PC-9 (cell line): ENCODE results near the gene GTF2IRD1. TPM values are rescaled to one million over a fixed set of nuclear protein-coding genes. Genes with fewer than 3 reads are reported as not detected.

Experiments used
- BruUV-seq: library from RNA; stranded (reverse); fragments of 400-500 nt; replicated peaks from 2 replicates; lab custom pipeline; 2021; lab: Mats Ljungman, UMichigan
- CTCF ChIA-PET: fragments of 300-600 bp; sonication (Branson Sonifier 250); formaldehyde crosslinking; loops from one replicate; lab custom pipeline; 2022; ENCODE audit warnings: antibody characterized with exemption; lab: Charles Lee
- POLR2A ChIA-PET: fragments of 300-600 bp; sonication (Branson Sonifier 250); formaldehyde crosslinking; loops from one replicate; lab custom pipeline; 2022; ENCODE audit warnings: antibody characterized with exemption; ENCODE audit not compliant: unreplicated experiment; lab: Charles Lee
- DNase-seq, 2 experiments: peaks; one replicate each; pipeline versions ENCODE4 v3.0.0 to v3.0.0-alpha.2; 2015 to 2022; ENCODE audit warnings: mixed read lengths in 1 of 2
- H2AFZ ChIP-seq: fragments of 200-600 bp; sonication (generic); 2 replicates; pipeline ENCODE4 v1.8.1; 2017; ENCODE audit warnings: antibody characterized with exemption
- H3F3A ChIP-seq: fragments of 200-600 bp; sonication (generic); 2 replicates; pipeline ENCODE4 v1.8.1; 2017; ENCODE audit warnings: antibody characterized with exemption, mild to moderate bottlenecking, low read depth; ENCODE audit not compliant: insufficient read depth
- H3K27ac ChIP-seq: fragments of 200-600 bp; sonication (generic); 2 replicates; pipeline ENCODE4 v1.6.1; 2016; ENCODE audit warnings: mixed run types
- H3K27me3 ChIP-seq: fragments of 200-600 bp; sonication (generic); 2 replicates; pipeline ENCODE4 v1.6.1; 2016; ENCODE audit warnings: low read depth, mixed run types; ENCODE audit not compliant: insufficient read depth
- H3K36me3 ChIP-seq: fragments of 200-600 bp; sonication (generic); 2 replicates; pipeline ENCODE4 v1.6.1; 2016; ENCODE audit warnings: low read depth, mixed run types
- H3K4me1 ChIP-seq: fragments of 200-600 bp; sonication (generic); replicated peaks from 2 replicates; pipeline ENCODE4 v1.6.1; 2016; ENCODE audit warnings: mixed run types; ENCODE audit not compliant: insufficient read depth
- H3K4me2 ChIP-seq: fragments of 200-600 bp; sonication (generic); 2 replicates; pipeline ENCODE4 v1.6.1; 2017; ENCODE audit warnings: mixed run types
- H3K4me3 ChIP-seq: fragments of 200-600 bp; sonication (generic); 2 replicates; pipeline ENCODE4 v1.6.1; 2016; ENCODE audit warnings: mixed run types
- H3K79me2 ChIP-seq: fragments of 200-600 bp; sonication (generic); 2 replicates; pipeline ENCODE4 v1.6.1; 2017; ENCODE audit warnings: low read depth, mixed run types
- H3K9me2 ChIP-seq: fragments of 200-600 bp; sonication (generic); 2 replicates; pipeline ENCODE4 v1.8.1; 2017; ENCODE audit warnings: mild to moderate bottlenecking; ENCODE audit not compliant: insufficient read depth
- H3K9me3 ChIP-seq: fragments of 200-600 bp; sonication (generic); 2 replicates; pipeline ENCODE4 v1.8.1; 2016; ENCODE audit warnings: low read depth; ENCODE audit not compliant: insufficient read depth
- H4K20me1 ChIP-seq: fragments of 200-600 bp; sonication (generic); 2 replicates; pipeline ENCODE4 v1.8.1; 2017; ENCODE audit not compliant: insufficient read depth
- CTCF ChIP-seq: fragments of 200-600 bp; sonication (generic); conservative IDR thresholded peaks from 2 replicates; pipeline ENCODE4 v1.6.1; 2017; ENCODE audit warnings: mixed run types, antibody characterized with exemption, mild to moderate bottlenecking, moderate library complexity
- EZH2 ChIP-seq: fragments of 200-600 bp; sonication (generic); IDR thresholded peaks from 2 replicates; pipeline ENCODE4 v1.8.0; 2017; ENCODE audit warnings: antibody characterized with exemption, low read depth
- intact Hi-C: fragments of 100-400 bp; cut with micrococcal nuclease; formaldehyde crosslinking; loops from one replicate; pipeline ENCODE4 v1.10.0; 2022; ENCODE audit not compliant: unreplicated experiment
- total RNA-seq: library from RNA; stranded (reverse); gene quantifications from 2 replicates; pipeline ENCODE4 v1.2.3, GENCODE V29; 2021

The GTF2IRD1 gene
- total RNA-seq, 1 experiment from 2014 or later, result 46.7 TPM

- H3K79me2 ChIP-seq, result no peaks in the 10 kb centered on the region
- peak overlapping the region; percentile 82 for H3K4me2 ChIP-seq
- H3K4me1 ChIP-seq, result peaks cover 85% of the 10 kb centered on the region
- no peaks in the 10 kb centered on the region for H3K9me2 ChIP-seq
- BruUV-seq, result no TSS peak
- H3K27ac ChIP-seq, result peak overlapping the region; percentile 89
- DNase-seq, result peak; percentile 91 to 94
- no peaks in the 10 kb centered on the region for H3K9me3 ChIP-seq
- no peaks in the 10 kb centered on the region for H4K20me1 ChIP-seq
- no peak overlapping the region for H3K4me3 ChIP-seq
- no peak overlapping the region for H2AFZ ChIP-seq
- TF ChIP-seq CTCF, result no peak
- no peak for TF ChIP-seq EZH2
- H3K36me3 ChIP-seq, result no peaks in the 10 kb centered on the region
- peaks cover 79% of the 10 kb centered on the region for H3F3A ChIP-seq
- POLR2A ChIA-PET, result interaction anchor here (0.5 kb wide), 1 partner anchor 866 kb away, joined by 3 read pairs; no protein-coding TSS in a partner anchor
- intact Hi-C loops, result loop anchor here (1.0 to 2.0 kb wide), 4 partner anchors 23 to 107 kb away; no protein-coding TSS in a partner anchor
- H3K27me3 ChIP-seq, result no peaks in the 10 kb centered on the region
- CTCF ChIA-PET, result interaction anchor here (0.6 kb wide), 1 partner anchor 1733 kb away, joined by 3 read pairs; no protein-coding TSS in a partner anchor
Observed at GRCh38 chr7:74581916-74582440, 128.3 kb downstream of the GTF2IRD1 start.

- H3K36me3 ChIP-seq, result no peaks in the 10 kb centered on the region
- no peaks in the 10 kb centered on the region for H3K9me3 ChIP-seq
- intact Hi-C loops, result loop anchor here (1.0 to 2.0 kb wide), 4 partner anchors 22 to 107 kb away; no protein-coding TSS in a partner anchor
- ChIA-PET CTCF (interaction anchor here (0.6 kb wide), 2 partner anchors 137 to 1732 kb away, joined by 3 read pairs; no protein-coding TSS in a partner anchor), POLR2A (interaction anchor here (0.5 kb wide), 1 partner anchor 867 kb away, joined by 3 read pairs; no protein-coding TSS in a partner anchor)
- no peaks in the 10 kb centered on the region for H4K20me1 ChIP-seq
- peaks cover 83% of the 10 kb centered on the region for H3K4me1 ChIP-seq
- H3K27me3 ChIP-seq, result no peaks in the 10 kb centered on the region
- H3K4me2 ChIP-seq, result peak overlapping the region; percentile 82
- H3K9me2 ChIP-seq, result no peaks in the 10 kb centered on the region
- BruUV-seq, result no TSS peak
- DNase-seq, result no peak
- no peak overlapping the region for H2AFZ ChIP-seq
- no peak overlapping the region for H3K4me3 ChIP-seq
- H3F3A ChIP-seq, result peaks cover 76% of the 10 kb centered on the region
- peak overlapping the region; percentile 89 for H3K27ac ChIP-seq
- H3K79me2 ChIP-seq, result no peaks in the 10 kb centered on the region
- no peak for TF ChIP-seq CTCF
- no peak for TF ChIP-seq EZH2
Observed at GRCh38 chr7:74582447-74583039, 128.8 kb downstream of the GTF2IRD1 start.

- intact Hi-C loops, result loop anchor here (2.0 kb wide), 1 partner anchor 21 kb away; no protein-coding TSS in a partner anchor
- Histone ChIP-seq H3K9me2 (no peaks in the 10 kb centered on the region), H3K79me2 (no peaks in the 10 kb centered on the region), H3K27me3 (no peaks in the 10 kb centered on the region), H4K20me1 (no peaks in the 10 kb centered on the region), H3K36me3 (no peaks in the 10 kb centered on the region), H3K4me1 (peaks cover 85% of the 10 kb centered on the region), H3K9me3 (no peaks in the 10 kb centered on the region), H3F3A (peaks cover 71% of the 10 kb centered on the region), H2AFZ (no peak overlapping the region), H3K4me2 (no peak overlapping the region), H3K4me3 (no peak overlapping the region), H3K27ac (no peak overlapping the region)
- no peak for DNase-seq
- ChIA-PET POLR2A (no interaction called here), CTCF (no interaction called here)
- BruUV-seq, result no TSS peak
- TF ChIP-seq EZH2, result no peak
- TF ChIP-seq CTCF, result no peak
Observed at GRCh38 chr7:74583630-74584029, 129.9 kb downstream of the GTF2IRD1 start.
